ENCODE measurements around the gene IQSEC1.

GRCh38 chr3:12903881-12904280 is 169.3 kb downstream of the IQSEC1 start:
- TF ChIP-seq CTCF (IDR thresholded peaks at IDR 0.05; ENCODE audit: extremely low read depth in 1 of 2, insufficient read depth in 1 of 2, low read depth in 1 of 2, low read length in 2 of 2) (no peak), MYC (IDR thresholded peaks at IDR 0.05; ENCODE audit: low read depth, low read length) (no peak), EZH2 (IDR thresholded peaks at IDR 0.05; ENCODE audit: borderline replicate concordance, low read depth, low read length, severe bottlenecking) (no peak), POLR2A (IDR thresholded peaks at IDR 0.05; ENCODE audit: low read depth, low read length) (no peak), POLR2AphosphoS5 (IDR thresholded peaks at IDR 0.05; ENCODE audit: insufficient read depth, low read depth, low read length) (no peak), MAX (IDR thresholded peaks at IDR 0.05; ENCODE audit: insufficient read depth, insufficient read length) (no peak), JUN (IDR thresholded peaks at IDR 0.05; ENCODE audit: borderline replicate concordance, insufficient read depth, insufficient read length, low read depth) (no peak)
